HG02885 (cell line): Measurements from ENCODE around the gene FBXO31.
"Not testable (repeated sequence)": the region's sequence is repeated elsewhere in the genome, so short reads cannot be mapped to it uniquely, and the experiment has no call there.

Source experiments
- ATAC-seq: cut with Tn5 transposase; IDR thresholded peaks from one replicate; pipeline ENCODE4 v1.9.1; 2021; ENCODE audit warnings: mild to moderate bottlenecking; ENCODE audit not compliant: unreplicated experiment, poor library complexity

FBXO31 gene

DNA sequence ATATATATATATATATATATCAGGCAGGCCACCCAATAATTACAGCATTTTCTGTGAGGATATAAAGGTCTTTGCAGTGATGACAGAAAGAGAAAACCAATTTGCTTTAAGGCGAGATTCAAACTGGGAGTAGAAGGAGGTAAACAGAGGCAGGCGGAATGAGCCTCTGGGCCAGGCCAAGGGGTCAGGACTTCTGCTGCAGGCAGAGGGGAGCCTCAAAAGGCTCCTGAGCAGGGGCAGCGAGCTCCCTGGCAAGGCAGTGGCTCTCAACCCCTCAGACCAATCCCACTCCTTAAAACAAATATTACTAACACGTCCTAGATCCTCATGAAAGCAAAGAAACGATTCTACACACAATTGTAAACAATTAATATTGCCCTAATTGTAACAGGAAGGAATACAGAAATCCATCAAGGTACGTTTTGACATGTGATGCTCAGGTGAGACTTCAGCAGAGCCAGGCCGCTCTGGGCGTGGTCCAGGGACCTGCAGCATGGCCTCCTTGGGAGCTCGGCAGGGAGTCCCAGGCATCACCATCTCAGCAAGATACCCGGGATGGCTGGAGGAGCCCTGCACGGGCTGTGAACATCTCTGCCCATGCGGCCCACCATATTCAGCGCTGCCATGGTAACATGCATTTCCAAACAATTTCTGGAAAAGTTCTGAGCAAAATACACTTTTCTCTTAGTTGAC lies 18.4 kb downstream of the FBXO31 start:
- ATAC-seq = no peak

DNA sequence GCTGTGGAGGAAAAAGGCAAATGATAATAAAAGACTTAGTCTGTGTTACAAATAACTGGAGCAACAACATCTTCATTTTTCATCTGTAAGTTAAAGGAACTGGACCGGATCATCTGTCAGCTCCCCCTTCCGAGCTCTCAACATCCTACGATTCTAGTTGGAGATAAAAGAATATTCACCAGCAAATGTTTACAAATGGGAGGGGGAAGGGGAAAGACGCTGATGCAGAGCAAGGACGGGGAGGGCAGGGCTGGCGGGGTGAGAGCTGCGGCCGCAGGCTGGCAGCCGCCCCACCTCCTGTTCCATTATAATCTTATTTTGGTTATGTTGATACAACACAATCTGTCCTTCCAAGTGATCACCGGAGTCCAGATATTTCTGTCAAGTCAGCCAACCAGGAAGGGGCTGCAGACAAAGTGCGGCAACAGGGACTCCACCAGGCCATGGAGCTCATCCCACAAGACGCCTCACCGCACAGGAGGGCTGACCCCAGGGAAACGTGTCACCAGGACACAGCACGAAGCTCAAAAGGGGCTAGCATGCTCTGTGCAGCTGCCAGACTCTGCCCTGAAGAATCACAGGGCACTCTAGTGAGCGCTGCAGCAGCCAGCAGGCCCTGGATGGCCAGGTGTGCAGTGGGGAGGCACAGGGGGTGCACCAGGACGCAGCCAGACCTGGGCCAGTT lies 19.7 kb downstream of the FBXO31 start:
- no peak for ATAC-seq

- not testable (repeated sequence) for ATAC-seq
Observed at GRCh38 chr16:87362828-87363559, 20.6 kb downstream of the FBXO31 start.

DNA sequence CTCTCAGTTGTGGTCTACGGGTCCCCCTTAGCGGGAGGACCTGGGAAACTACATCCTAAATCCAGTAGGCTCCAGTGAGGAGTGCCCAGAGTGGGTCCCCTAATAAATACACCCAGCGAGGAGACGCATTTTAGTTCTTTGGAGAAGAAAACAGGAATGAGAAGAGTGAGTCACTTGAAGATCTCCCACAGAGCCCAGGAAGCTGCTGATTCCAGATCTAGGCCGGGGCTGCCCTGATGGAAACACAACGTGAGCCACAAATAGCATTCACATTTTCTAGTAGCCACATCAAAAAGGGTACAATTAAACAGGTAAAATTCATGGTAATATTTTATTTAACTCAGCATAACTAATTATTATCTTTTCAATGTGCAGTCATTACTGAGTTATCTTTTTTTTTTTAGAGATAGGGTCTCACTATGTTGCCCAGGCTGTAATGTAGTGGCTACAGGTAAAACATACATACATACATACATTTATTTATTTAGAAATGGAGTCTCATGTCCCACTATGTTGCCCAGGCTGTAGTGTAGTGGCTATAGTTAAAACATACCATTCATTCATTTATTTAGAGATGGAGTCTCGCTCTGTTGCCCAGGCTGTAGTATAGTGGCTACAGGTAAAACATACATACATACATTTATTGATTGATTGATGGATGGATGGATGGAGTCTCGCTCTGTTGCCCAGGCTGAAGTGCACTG lies 21.5 kb downstream of the FBXO31 start:
- no peak for ATAC-seq

DNA sequence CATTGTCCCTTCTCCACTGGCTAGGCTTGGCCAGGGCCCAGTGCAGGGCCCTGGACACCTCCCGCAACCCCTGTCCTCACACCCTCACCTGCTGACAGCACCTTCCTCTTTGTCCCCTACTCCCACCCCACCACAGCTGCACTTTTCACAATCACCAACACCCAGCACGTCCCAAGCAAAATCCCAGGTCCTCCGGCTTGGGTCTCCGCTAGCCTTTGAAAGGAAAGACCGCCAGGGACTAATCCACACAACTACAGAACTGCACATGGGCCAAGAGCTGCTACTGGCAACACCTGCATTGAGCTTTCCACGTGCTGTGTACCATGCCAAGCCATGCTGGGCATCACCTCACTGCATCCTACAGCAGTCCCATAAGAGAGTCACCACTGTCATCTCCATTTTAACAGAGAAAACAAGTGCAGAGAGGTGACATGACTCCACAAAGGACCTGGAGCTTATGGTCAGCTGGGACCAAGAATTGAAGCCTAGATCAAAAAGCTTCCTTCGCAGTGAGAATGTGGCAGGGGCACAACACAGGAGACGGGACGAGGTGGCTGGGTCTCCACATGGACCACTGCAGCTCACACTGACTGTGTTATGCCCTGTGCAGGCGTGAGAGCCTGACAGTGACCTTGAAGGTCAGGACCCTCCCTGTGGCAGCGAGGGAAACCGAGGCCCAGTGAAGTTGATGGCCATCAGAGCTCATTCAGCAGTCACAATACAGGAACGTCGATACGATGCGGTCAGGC lies 22.5 kb downstream of the FBXO31 start:
- no peak for ATAC-seq

GRCh38 chr16:87359121-87359520 lies 24.5 kb downstream of the FBXO31 start:
- no peak for ATAC-seq

DNA sequence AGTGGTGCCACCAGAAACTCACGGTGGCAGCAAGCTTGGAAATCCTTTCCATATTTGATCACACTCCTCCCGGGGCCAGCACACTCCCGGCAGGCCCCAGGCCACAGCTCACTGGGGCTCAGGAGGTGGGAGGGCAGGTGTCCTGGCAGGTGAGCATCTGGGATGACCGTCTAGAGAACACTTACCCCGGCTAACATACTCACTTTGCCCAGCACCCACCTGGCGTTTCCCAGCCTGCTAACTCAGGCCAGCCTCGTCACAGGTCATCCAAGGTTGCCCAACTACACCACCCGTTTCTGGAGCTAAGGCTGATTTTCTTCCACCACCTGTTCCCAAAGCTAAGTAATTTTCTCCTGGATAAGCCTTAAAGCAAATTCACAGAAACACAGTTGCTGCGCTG lies 24.9 kb downstream of the FBXO31 start:
- ATAC-seq = no peak

GRCh38 chr16:87358250-87358649 lies 25.3 kb downstream of the FBXO31 start:
- ATAC-seq = no peak

- ATAC-seq = no peak
Observed at GRCh38 chr16:87356491-87356853, 27.1 kb downstream of the FBXO31 start.

DNA sequence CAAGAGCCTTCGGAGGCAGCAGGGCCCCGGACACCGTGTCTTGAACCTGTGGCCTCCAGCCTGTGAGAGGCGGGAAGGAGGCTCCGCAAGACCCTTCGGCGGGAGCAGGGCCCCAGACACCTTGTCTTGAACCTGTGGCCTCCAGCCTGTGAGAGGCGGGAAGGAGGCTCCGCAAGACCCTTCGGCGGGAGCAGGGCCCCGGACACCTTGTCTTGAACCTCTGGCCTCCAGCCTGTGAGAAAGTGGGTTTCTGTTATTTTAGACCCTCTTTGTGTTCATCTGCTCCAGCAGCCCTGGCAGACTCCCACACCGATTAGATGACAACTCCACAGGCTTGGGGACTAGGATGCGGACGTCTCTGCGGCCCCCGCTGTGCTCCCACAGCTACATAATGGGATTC lies 30.0 kb downstream of the FBXO31 start:
- ATAC-seq = no peak

- ATAC-seq = no peak
Observed at GRCh38 chr16:87352818-87353217, 30.8 kb downstream of the FBXO31 start.

DNA sequence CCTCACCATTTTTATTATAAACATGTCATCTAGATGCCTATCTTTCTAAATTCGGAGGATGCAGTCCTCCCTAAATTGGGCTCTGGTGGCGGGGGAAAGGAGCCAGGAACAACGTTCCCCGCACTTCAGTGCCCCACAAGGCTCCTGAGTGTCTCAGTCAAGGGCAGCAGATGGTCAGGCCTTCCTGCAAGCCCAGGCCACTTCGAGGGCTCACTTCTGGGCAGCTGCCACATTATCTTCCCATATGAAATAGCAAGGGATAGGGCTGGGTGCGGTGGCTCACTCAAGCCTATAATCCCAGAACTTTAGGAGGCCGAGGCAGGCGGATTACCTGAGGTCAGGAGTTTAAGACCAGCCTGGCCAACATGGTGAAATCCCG lies 32.3 kb downstream of the FBXO31 start:
- ATAC-seq = no peak

DNA sequence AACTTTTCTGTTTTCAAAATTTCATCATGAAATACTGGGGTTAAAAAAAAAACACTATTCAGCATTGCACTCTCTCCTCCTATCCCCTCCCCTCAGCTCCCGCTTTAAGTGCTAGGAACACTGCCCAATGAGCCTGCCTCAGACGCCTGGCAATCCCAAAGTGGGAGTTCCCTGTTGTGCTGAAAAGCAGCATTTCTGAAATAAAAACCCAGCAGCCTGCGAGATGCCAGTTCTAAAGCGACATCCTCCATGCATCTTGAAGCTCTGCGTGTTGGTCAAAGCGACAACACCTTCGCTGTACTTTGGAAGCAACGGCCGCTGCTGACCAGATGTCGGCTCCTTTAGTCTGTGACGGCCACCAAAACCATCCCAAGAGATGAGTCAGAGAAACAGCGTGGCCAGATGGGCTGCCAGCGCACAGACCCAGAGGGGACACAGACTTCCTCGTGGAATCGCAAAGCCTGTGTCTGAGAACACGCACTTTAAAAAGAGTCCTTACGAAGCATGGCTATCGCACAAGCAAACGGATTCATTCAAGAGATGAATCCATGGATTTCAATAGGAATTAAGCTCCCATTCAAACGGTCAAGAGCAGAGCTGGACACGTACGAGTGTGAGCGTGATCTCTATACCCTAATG lies 32.8 kb downstream of the FBXO31 start:
- ATAC-seq = no peak

- ATAC-seq = no peak
Observed at GRCh38 chr16:87350031-87350430, 33.5 kb downstream of the FBXO31 start.

GRCh38 chr16:87348616-87349157 lies 34.9 kb downstream of the FBXO31 start:
- no peak for ATAC-seq

DNA sequence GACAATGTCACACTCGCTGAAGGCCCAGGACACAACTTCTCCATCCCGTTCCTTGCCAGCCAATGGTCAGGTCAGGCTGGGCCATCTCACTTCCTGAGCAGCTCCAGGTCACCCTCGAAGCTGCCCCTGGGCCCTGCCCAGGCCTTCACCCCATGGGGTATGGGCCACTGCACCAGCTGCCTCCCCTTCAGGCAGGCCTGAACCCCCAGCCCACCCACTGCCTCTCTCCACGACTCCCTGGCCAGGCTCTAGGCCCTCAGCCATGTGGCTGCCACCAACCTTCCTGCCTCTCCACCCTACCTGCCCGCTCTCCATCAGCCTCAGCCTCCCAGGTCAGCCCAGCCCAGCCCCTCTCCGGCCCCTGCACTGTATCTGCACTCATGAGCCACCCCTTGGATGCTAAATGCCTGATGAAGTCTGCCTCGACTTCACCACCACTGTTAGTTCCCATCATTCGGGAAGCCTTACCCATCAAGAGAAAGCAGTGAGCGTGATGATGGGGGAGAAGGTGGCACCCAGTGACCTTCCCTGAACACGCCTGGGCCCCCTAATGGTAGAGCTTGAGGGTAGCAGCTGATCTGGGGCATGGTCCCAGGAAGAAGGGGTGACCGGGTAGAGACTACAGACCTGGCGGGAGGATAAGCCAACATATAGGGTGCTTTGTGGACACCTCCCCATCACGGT lies 35.5 kb downstream of the FBXO31 start:
- ATAC-seq = no peak

- no peak for ATAC-seq
Observed at GRCh38 chr16:87346517-87347060, 37.0 kb downstream of the FBXO31 start.

DNA sequence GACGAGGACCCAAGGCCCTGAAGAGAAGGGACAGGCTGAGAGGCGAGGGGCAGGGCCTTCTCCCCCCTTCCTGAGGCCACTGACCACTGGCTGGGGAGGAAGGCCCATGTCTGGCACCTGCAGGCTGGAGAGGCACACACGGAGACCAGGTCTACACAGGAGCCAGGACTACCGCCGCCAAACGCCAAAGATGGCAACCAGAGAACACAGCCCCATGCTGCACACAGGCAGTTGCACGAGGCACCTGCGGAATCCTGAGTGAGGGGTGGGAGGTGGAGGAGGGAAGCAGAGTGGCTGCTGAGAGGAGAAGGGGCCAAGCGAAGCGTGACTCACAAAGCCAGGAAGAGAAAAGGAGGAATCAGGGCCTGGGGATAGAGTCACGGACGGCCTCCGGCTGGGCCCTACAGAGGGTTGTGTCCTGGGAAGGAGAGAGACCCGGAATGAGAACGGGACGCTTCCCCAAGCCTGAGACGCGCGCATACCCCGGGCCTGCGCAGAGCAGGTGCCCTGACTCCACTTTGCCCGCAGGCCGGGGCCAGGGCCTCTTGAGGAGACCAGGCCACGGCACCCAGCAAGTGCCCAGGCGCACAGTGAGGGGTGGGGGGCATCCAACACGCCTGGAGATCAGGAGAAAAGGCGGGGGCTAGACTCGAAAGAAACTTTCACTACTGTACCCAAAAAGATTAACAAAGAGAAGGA lies 37.7 kb downstream of the FBXO31 start:
- no peak for ATAC-seq
